HTERT RPE-1 (cell line): ENCODE data around the gene DHFR2.
"Not testable (repeated sequence)": the region's sequence is repeated elsewhere in the genome, so short reads cannot be mapped to it uniquely, and the experiment has no call there.

Experiments
- in situ Hi-C: fragments of 300-500 bp; cut with MboI; formaldehyde crosslinking; loops from 4 replicates; pipeline ENCODE4 v1.14.3; 2020; ENCODE audit warnings: low sequenced_read_pairs

The DHFR2 gene

GRCh38 chr3:94062513-94063404, at the start of gene DHFR2, which contains the start of gene NSUN3:
DHFR2 (minus strand) TSS chr3:94062916; CDS start chr3:94061511, 1,405 bp downstream.
NSUN3 (plus strand) TSS chr3:94063061; CDS start chr3:94063127, 66 bp downstream.
- in situ Hi-C loops, result no loop called here

GRCh38 chr3:94110854-94111253, 48.1 kb upstream of the DHFR2 start:
- in situ Hi-C loops, result no loop called here

GRCh38 chr3:94110232-94110631, 47.5 kb upstream of the DHFR2 start:
- in situ Hi-C loops, result not testable (repeated sequence)

- in situ Hi-C loops, result no loop called here
Observed at GRCh38 chr3:94106268-94106667, 43.6 kb upstream of the DHFR2 start.

DNA sequence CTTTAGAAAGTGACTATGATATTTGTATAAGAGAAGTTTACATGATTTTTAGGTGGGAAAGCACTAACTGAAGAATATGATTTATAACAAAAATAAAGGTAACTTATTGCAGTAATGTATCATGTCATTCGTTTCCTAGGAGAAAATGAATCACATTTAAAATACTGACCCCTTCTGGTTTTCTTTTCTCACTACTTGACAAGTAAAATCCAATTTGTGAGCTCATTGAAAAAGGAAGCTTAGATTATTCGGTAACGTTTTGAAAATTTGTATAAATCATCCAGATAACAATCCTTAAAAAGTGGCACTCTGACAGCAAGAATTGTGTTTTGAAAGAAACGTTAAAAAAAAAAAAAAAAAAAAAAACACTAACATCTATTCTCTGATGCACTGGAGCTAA, 39.1 kb upstream of the DHFR2 start:
- in situ Hi-C loops, result no loop called here

DNA sequence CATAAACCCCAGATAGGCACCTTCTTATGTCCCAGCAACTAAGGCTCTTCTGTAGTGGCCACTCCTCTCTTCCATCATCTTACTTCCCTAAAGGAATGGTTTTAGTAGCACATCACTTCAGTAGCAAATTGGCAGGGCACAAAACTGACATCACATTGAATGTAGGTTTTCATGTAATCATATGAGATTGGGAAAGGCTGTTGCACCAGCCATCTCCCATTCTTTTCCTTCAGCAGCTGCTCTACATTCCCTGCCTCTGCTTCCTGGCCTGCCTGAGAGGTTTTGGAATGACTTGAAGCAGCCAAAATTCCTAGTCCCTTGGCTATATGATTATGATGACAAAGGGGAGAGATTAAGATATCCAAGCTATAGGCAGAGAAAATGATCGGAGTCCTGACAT, 36.6 kb upstream of the DHFR2 start:
- in situ Hi-C loops, result no loop called here

GRCh38 chr3:94098452-94098851, 35.7 kb upstream of the DHFR2 start:
- in situ Hi-C loops, result no loop called here

DNA sequence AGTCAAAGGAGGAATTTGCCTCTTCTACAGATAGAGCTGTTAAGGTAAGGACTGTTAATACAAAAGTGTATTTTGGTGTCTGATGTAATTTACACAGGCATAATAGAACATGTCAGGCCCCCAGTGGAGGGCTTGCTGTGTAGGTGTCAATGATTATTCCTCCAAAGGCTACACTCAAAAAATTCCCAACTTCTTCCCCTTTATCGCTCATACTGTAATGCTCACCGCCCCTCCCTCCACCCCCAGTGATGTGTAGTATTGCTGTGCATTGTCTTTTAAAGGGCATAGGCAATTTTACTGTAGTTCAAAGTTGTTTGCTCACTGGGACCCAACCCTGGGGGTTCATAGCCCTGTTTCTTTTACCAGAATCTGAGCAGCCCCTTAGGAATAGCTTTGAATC, 32.4 kb upstream of the DHFR2 start:
- in situ Hi-C loops, result no loop called here

DNA sequence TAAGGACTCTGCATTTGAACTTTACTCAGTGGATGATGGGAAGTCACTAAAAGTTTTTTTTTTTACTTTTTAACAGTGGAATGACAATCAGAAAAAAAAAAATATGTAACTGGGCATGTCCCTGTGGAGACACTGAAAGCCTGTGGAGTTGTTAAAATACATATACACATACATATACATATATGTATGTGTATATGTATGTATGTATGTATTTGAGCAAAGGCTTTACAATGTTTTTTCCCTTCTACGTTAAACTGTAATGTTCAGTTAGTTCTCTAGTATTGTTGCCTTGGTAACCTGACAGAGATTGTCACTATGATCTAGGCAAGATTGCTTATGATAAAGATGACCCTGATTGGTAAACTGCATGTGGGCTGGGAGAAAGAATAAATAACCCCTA, 30.4 kb upstream of the DHFR2 start:
- in situ Hi-C loops, result no loop called here

DNA sequence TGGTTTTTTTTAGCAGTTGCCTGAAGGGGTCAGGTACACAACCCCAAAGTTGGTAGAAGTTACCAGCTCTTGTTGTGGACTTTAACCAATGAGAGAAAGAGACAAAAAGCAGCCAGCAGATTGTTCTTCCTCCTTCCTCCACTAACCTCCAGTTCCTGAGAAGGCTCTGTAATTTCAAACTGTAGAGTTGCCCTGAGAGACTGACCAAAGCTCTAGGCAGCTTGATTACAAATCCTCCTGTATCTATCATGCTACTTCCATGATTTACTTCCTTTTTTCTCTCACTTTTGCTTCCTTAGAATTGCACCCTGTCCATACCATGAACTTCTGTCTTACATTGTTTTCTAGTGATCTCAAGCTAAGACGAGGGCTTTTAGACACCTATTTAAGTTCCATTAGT, 29.4 kb upstream of the DHFR2 start:
- in situ Hi-C loops, result no loop called here

GRCh38 chr3:94089126-94089525, 26.4 kb upstream of the DHFR2 start:
- in situ Hi-C loops, result no loop called here

DNA sequence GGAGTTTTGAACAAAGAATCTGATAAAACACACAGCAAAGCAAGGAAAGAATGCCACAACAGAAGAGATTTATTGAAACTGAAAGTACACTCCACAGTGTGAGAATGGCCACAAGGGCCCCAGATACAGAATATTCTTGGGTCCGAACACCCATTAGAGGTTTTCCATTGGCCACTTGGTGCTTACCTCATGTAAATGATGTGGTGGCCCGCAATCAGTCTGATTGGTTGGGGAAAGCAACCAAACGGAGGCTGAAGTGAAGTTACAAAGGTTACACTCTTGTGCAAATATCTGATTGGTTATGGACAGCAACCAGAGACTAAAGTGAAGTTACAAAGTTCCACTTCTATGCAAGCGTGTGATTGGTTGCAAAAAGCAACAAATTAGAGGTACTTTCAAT, 20.5 kb upstream of the DHFR2 start:
- in situ Hi-C loops, result no loop called here

DNA sequence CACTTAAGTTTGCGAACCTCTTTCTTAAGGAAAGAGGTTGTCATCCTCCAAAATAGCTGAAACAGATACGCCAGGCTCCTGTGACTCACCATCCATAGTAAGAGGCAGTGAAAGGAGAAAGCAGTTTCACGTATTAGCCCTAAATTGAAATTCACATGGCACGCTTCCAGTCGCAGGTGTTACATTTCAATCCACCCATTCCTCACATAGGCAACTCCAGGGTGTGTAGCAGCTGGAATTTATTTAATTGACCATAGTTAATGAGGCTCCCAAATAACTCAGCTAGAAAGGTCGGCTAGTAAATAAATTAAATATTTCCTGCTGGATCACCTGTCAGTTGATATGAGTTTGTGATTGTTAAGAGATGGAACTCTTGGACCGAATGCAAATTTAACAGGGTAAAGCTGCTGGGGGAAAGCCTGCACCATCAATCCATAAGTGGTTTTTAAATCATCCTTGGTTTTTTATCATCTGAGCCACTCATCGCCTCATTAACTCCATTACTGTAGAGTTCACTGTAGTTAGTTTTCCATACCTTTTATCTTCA, 19.7 kb upstream of the DHFR2 start:
- in situ Hi-C loops, result no loop called here

GRCh38 chr3:94081884-94082283, 19.2 kb upstream of the DHFR2 start:
- in situ Hi-C loops, result no loop called here

- in situ Hi-C loops, result not testable (repeated sequence)
Observed at GRCh38 chr3:94080552-94080951, 17.8 kb upstream of the DHFR2 start.

GRCh38 chr3:94076055-94076454, 13.3 kb upstream of the DHFR2 start:
- in situ Hi-C loops, result no loop called here

GRCh38 chr3:94071713-94072284, 9.1 kb upstream of the DHFR2 start:
- in situ Hi-C loops, result no loop called here

DNA sequence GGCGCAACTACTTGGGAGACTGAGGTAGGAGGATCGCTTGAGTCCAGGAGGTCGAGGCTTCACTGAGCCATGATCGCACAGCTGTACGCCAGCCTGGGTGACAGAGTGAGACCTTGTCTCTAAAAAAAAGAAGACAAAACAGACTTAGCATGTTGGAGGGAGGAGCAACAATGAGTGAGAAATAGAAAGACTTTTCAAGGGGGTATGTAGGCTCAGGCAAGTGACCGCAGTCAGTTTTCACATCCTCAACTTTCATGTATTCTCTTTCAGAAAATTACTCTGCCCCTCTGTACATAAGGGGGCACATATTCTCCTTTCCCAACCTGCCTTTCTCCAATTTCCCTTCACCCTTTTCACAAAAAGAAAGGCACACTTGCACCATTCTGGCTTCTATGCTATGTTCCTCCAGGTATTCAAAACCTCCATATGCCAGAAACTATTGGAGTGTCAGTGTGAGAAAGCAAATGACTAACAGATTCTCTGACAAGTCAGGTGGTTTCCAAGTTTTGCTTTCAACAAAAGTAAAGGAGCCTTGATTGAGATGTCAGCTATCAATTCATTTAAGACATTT, 7.7 kb upstream of the DHFR2 start:
- in situ Hi-C loops, result no loop called here

DNA sequence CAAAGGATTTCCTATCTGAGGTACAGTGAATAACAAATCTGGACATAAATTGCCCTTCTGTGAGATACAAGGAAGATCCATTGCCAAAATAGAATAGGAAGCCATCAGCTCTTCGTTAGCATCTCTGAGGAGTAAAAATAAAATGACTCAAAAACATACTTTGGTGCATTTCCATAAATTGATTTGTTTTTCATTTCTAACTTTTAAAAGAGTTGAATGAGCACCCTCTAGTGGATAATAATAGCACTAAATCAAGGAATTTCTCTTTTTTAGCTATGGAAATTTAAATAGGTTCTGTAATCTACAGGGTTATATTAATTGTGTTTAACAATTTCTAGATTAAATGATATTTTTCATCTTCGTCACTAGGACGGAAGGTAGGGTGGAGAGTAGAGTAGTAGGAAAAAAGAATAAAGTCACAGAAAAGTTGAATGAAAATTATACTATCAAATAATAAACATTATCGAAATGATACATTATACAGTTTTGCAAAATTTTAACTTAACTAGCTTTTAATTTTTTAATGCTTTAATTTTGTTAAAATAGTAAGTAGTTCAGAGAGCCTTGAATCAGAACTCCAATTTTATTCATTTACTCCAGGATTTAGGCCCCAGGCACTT, 6.6 kb upstream of the DHFR2 start:
- in situ Hi-C loops, result no loop called here

DNA sequence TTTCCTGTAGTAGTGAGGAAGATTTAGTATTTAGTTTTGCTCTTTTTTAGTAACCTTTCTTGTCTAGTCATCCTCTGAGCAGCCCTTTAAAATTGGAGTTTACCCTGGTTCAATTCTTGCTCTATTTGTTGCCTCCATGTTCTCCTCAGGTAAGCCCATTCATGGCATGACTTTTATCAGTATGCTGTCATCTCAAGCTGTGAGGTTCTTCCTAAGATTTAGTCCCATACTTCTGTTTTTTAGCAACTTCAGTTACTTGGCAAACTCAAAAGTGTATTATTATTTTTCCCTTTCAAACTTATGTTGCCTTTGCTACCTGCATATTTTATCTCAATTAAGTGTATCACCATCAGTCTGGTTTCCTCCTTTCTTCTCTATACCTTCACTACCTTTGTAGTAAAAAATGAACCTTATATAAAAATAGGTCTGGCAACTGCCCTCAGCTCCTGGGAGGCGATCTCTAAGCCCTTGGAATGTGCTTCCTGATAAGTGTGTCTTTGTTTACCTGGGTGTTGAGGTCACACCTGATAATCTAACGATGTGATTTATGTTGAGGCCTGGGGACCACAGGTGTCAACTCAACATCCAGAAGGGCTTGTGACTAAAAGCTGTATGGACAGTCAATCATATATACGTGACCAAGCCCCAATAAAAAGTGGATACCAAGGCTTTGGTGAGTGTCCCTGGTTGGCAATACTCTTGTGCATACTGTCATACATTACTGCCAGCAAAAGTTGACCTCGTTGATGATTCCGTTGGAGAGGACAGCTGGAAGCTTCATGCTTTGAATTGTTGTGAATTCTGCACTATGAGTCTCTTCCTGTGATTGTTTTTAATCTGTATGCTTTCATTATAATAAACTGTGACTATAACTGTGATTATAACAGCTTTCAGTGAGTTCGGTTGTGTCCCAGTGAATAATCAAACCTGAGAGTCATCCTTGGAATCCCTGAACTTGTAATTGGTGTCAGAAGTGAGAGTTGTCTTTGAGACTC, 4.1 kb upstream of the DHFR2 start:
- in situ Hi-C loops, result no loop called here
